Measurements from ENCODE around the gene LTB4R.
"Not testable (repeated sequence)": the region's sequence is repeated elsewhere in the genome, so short reads cannot be mapped to it uniquely, and the experiment has no call there.

The LTB4R gene

GRCh38 chr14:24353559-24354481 is 42.5 kb downstream of the LTB4R start:
- Histone ChIP-seq H3K9ac (no peak overlapping the region), H3K9me3 (ENCODE audit: control insufficient read depth, low read length) (no peaks in the 10 kb centered on the region), H3K27me3 (ENCODE audit: control insufficient read depth, insufficient read depth, low read length) (no peaks in the 10 kb centered on the region), H3K36me3 (ENCODE audit: control insufficient read depth, insufficient read depth, low read length) (no peaks in the 10 kb centered on the region), H3K27ac (no peak overlapping the region), H3K4me3 (ENCODE audit: low read depth, low read length) (no peak overlapping the region), H3K4me1 (no peaks in the 10 kb centered on the region), H3K79me2 (no peaks in the 10 kb centered on the region), H2AFZ (no peak overlapping the region), H3K4me2 (ENCODE audit: low read length) (no peak overlapping the region)
- TF ChIP-seq CTCF (IDR thresholded peaks at IDR 0.05) = no peak

GRCh38 chr14:24354482-24354825 is 43.2 kb downstream of the LTB4R start:
- not testable (repeated sequence) for H2AFZ ChIP-seq; H3K4me2 ChIP-seq (ENCODE audit: low read length); H3K36me3 ChIP-seq (ENCODE audit: control insufficient read depth, insufficient read depth, low read length); H3K4me1 ChIP-seq; H3K27me3 ChIP-seq (ENCODE audit: control insufficient read depth, insufficient read depth, low read length); H3K27ac ChIP-seq; H3K4me3 ChIP-seq (ENCODE audit: low read depth, low read length); H3K9me3 ChIP-seq (ENCODE audit: control insufficient read depth, low read length); H3K9ac ChIP-seq; H3K79me2 ChIP-seq

- Histone ChIP-seq H2AFZ (no peak overlapping the region), H3K9ac (no peak overlapping the region), H3K27ac (no peak overlapping the region), H3K9me3 (ENCODE audit: control insufficient read depth, low read length) (no peaks in the 10 kb centered on the region), H3K27me3 (ENCODE audit: control insufficient read depth, insufficient read depth, low read length) (no peaks in the 10 kb centered on the region), H3K4me2 (ENCODE audit: low read length) (no peak overlapping the region), H3K4me3 (ENCODE audit: low read depth, low read length) (no peak overlapping the region), H3K79me2 (no peaks in the 10 kb centered on the region), H3K4me1 (no peaks in the 10 kb centered on the region), H3K36me3 (ENCODE audit: control insufficient read depth, insufficient read depth, low read length) (no peaks in the 10 kb centered on the region)
- no peak for TF ChIP-seq CTCF (IDR thresholded peaks at IDR 0.05)
Measured at GRCh38 chr14:24355009-24355408, 43.7 kb downstream of the LTB4R start.

GRCh38 chr14:24356208-24356607 is 44.9 kb downstream of the LTB4R start:
- Histone ChIP-seq H3K4me2 (ENCODE audit: low read length) (no peak overlapping the region), H3K27me3 (ENCODE audit: control insufficient read depth, insufficient read depth, low read length) (no peaks in the 10 kb centered on the region), H2AFZ (no peak overlapping the region), H3K79me2 (no peaks in the 10 kb centered on the region), H3K9ac (no peak overlapping the region), H3K9me3 (ENCODE audit: control insufficient read depth, low read length) (no peaks in the 10 kb centered on the region), H3K4me3 (ENCODE audit: low read depth, low read length) (no peak overlapping the region), H3K36me3 (ENCODE audit: control insufficient read depth, insufficient read depth, low read length) (no peaks in the 10 kb centered on the region), H3K27ac (no peak overlapping the region), H3K4me1 (no peaks in the 10 kb centered on the region)
- no peak for TF ChIP-seq CTCF (IDR thresholded peaks at IDR 0.05)

GRCh38 chr14:24360281-24360680 is 49.0 kb downstream of the LTB4R start:
- no peaks in the 10 kb centered on the region for H3K36me3 ChIP-seq (ENCODE audit: control insufficient read depth, insufficient read depth, low read length)
- no peak overlapping the region for H3K27ac ChIP-seq
- H3K27me3 ChIP-seq (ENCODE audit: control insufficient read depth, insufficient read depth, low read length) = no peaks in the 10 kb centered on the region
- H3K4me2 ChIP-seq (ENCODE audit: low read length) = no peak overlapping the region
- TF ChIP-seq CTCF (IDR thresholded peaks at IDR 0.05) = no peak
- H3K9ac ChIP-seq = no peak overlapping the region
- H3K79me2 ChIP-seq = no peaks in the 10 kb centered on the region
- H3K4me1 ChIP-seq = peaks cover 3% of the 10 kb centered on the region
- no peak overlapping the region for H2AFZ ChIP-seq
- H3K4me3 ChIP-seq (ENCODE audit: low read depth, low read length) = no peak overlapping the region
- no peaks in the 10 kb centered on the region for H3K9me3 ChIP-seq (ENCODE audit: control insufficient read depth, low read length)

Measured in parathyroid adenoma (tissue), 2 donors.